ENCODE data around the gene ARID3C.

DNA sequence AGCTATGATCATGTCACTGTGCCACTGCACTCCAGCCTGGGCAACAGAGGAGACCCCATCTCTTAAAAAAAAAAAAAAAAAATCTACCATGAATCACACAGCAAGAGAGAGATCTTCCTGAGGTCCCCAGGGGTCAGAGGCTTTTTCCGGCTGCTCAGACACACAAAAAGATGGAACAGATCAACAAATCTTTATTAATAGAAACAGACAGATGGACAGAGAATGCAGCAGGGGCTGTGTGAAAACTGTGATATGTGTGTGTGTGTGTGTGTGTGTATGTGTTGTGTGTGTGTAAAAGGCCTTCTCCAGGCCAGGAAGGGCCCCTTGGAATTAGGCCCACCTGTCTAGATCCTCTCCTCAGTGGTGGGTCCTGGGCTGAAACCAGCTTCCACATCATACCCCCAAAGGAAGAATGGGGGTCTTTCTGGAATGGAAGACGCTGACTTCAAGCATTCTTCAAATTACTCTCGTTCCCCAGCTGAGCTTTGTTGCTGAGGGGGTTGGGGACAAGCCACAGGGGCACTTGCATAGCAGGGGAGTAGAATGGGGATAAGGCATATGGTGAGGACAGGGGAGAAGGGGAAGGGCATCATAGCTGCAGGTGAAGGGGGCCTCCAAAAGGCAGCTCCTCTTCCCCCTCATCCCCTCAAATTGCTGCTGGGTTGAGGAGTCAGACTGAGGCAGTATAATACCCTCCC lies 5.8 kb upstream of the ARID3C start:
- TF ChIP-seq, protein P1, sequence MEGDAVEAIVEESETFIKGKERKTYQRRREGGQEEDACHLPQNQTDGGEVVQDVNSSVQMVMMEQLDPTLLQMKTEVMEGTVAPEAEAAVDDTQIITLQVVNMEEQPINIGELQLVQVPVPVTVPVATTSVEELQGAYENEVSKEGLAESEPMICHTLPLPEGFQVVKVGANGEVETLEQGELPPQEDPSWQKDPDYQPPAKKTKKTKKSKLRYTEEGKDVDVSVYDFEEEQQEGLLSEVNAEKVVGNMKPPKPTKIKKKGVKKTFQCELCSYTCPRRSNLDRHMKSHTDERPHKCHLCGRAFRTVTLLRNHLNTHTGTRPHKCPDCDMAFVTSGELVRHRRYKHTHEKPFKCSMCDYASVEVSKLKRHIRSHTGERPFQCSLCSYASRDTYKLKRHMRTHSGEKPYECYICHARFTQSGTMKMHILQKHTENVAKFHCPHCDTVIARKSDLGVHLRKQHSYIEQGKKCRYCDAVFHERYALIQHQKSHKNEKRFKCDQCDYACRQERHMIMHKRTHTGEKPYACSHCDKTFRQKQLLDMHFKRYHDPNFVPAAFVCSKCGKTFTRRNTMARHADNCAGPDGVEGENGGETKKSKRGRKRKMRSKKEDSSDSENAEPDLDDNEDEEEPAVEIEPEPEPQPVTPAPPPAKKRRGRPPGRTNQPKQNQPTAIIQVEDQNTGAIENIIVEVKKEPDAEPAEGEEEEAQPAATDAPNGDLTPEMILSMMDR (IDR thresholded peaks at IDR 0.05) = no peak
- no peak for TF ChIP-seq EP300 (IDR thresholded peaks at IDR 0.05)
